DOHH2 (cell line): ENCODE results near the gene ORMDL3.
"Not testable (repeated sequence)": the region's sequence is repeated elsewhere in the genome, so short reads cannot be mapped to it uniquely, and the experiment has no call there.

Source experiments
- H3F3A ChIP-seq: fragments of 200-600 bp; sonication (generic), shearing (Covaris generic); 2 replicates; pipeline ENCODE4 v1.6.0; 2016; ENCODE audit warnings: antibody characterized with exemption, mild to moderate bottlenecking; ENCODE audit not compliant: control insufficient read depth, insufficient read depth
- H3K27ac ChIP-seq: fragments of 200-600 bp; sonication (generic); 2 replicates; pipeline ENCODE4 v1.5.1; 2014; ENCODE audit warnings: low read depth, mild to moderate bottlenecking, low read length, moderate library complexity
- H3K27me3 ChIP-seq: fragments of 200-600 bp; sonication (generic); 2 replicates; pipeline ENCODE4 v1.6.1; 2014; ENCODE audit warnings: mild to moderate bottlenecking, low read length, mixed read lengths; ENCODE audit not compliant: control insufficient read depth
- H3K36me3 ChIP-seq: fragments of 200-600 bp; sonication (generic); 2 replicates; pipeline ENCODE4 v1.6.1; 2014; ENCODE audit warnings: mild to moderate bottlenecking, low read length, moderate library complexity, mixed read lengths; ENCODE audit not compliant: control insufficient read depth
- H3K4me1 ChIP-seq: fragments of 200-600 bp; sonication (generic); 2 replicates; pipeline ENCODE4 v1.6.1; 2014; ENCODE audit warnings: mild to moderate bottlenecking, low read length, mixed read lengths; ENCODE audit not compliant: control insufficient read depth
- H3K4me2 ChIP-seq: fragments of 200-600 bp; sonication (generic); 2 replicates; pipeline ENCODE4 v1.6.0; 2014; ENCODE audit warnings: mild to moderate bottlenecking, low read length, moderate library complexity
- H3K4me3 ChIP-seq: fragments of 200-600 bp; sonication (generic); 2 replicates; pipeline ENCODE4 v1.5.1; 2014; ENCODE audit warnings: mild to moderate bottlenecking, low read length, mixed read lengths
- H3K79me2 ChIP-seq: fragments of 200-600 bp; sonication (generic); 2 replicates; pipeline ENCODE4 v1.6.1; 2014; ENCODE audit warnings: mild to moderate bottlenecking, low read length, mixed read lengths; ENCODE audit not compliant: control insufficient read depth
- H3K9me2 ChIP-seq: fragments of 200-600 bp; sonication (generic); replicated peaks from 2 replicates; pipeline ENCODE4 v1.6.1; 2014; ENCODE audit warnings: mild to moderate bottlenecking, low read length, mixed read lengths; ENCODE audit not compliant: control insufficient read depth
- H3K9me3 ChIP-seq: fragments of 200-600 bp; sonication (generic); 2 replicates; pipeline ENCODE4 v1.6.1; 2014; ENCODE audit warnings: antibody characterized with exemption, low read length, mixed read lengths; ENCODE audit not compliant: control insufficient read depth, insufficient read depth
- H4K20me1 ChIP-seq: fragments of 200-600 bp; sonication (generic); 2 replicates; pipeline ENCODE4 v1.6.0; 2014; ENCODE audit warnings: low read depth, mild to moderate bottlenecking, antibody characterized with exemption, low read length, moderate library complexity; ENCODE audit not compliant: control insufficient read depth, insufficient read depth
- EZH2phosphoT487 ChIP-seq: fragments of 200-600 bp; sonication (generic); IDR thresholded peaks from 2 replicates; pipeline ENCODE4 v1.6.1; 2017; ENCODE audit warnings: borderline replicate concordance, mild to moderate bottlenecking, antibody characterized with exemption, low read length, moderate library complexity, mixed read lengths
- TF ChIP-seq, protein P1 (sequence below): fragments of 200-600 bp; sonication (generic); IDR thresholded peaks from one replicate; pipeline ENCODE4 v1.5.1; 2014; ENCODE audit warnings: antibody characterized with exemption, mild to moderate bottlenecking, low read depth, low read length; ENCODE audit not compliant: poor library complexity, severe bottlenecking

The ORMDL3 gene

GRCh38 chr17:39894681-39895376 lies 32.6 kb downstream of the ORMDL3 start:
- Histone ChIP-seq H3K4me3 (no peak overlapping the region), H4K20me1 (no peaks in the 10 kb centered on the region), H3K27ac (no peak overlapping the region), H3K27me3 (no peaks in the 10 kb centered on the region), H3K36me3 (no peaks in the 10 kb centered on the region), H3K79me2 (no peaks in the 10 kb centered on the region), H3K9me3 (no peaks in the 10 kb centered on the region), H3K9me2 (no peaks in the 10 kb centered on the region), H3K4me1 (peaks cover 15% of the 10 kb centered on the region), H3F3A (peaks cover 4% of the 10 kb centered on the region; the same call in 1 of the 2 replicates), H3K4me2 (peak overlapping the region; percentile 30)
- no peak for TF ChIP-seq EZH2phosphoT487
- TF ChIP-seq, protein P1, sequence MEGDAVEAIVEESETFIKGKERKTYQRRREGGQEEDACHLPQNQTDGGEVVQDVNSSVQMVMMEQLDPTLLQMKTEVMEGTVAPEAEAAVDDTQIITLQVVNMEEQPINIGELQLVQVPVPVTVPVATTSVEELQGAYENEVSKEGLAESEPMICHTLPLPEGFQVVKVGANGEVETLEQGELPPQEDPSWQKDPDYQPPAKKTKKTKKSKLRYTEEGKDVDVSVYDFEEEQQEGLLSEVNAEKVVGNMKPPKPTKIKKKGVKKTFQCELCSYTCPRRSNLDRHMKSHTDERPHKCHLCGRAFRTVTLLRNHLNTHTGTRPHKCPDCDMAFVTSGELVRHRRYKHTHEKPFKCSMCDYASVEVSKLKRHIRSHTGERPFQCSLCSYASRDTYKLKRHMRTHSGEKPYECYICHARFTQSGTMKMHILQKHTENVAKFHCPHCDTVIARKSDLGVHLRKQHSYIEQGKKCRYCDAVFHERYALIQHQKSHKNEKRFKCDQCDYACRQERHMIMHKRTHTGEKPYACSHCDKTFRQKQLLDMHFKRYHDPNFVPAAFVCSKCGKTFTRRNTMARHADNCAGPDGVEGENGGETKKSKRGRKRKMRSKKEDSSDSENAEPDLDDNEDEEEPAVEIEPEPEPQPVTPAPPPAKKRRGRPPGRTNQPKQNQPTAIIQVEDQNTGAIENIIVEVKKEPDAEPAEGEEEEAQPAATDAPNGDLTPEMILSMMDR: no peak

DNA sequence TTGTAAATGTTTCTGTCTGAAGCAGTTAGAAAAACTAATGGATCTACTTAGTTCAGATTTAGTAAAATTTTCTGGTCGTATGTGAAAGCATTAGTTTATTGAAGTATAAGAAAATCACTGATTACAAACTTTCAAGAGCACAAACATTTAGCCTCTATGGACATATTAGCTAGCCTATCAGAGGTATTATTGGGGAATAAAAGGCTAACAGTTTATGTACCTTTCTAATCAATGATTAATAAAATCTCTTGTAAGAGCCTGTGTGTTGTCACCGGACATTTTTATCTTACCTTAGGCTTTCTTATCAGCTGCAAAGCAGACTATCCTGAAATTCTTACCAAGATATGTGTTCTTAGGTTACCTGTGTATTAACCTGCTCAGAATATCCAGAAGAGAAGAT lies 38.2 kb downstream of the ORMDL3 start:
- Histone ChIP-seq H3K27me3 (no peaks in the 10 kb centered on the region), H4K20me1 (no peaks in the 10 kb centered on the region), H3K4me2 (no peak overlapping the region), H3F3A (no peaks in the 10 kb centered on the region), H3K27ac (no peak overlapping the region), H3K9me3 (no peaks in the 10 kb centered on the region), H3K9me2 (no peaks in the 10 kb centered on the region), H3K4me3 (no peak overlapping the region), H3K4me1 (peaks cover 12% of the 10 kb centered on the region), H3K36me3 (peaks cover 8% of the 10 kb centered on the region), H3K79me2 (no peaks in the 10 kb centered on the region)
- no peak for TF ChIP-seq EZH2phosphoT487
- TF ChIP-seq, protein P1: no peak

DNA sequence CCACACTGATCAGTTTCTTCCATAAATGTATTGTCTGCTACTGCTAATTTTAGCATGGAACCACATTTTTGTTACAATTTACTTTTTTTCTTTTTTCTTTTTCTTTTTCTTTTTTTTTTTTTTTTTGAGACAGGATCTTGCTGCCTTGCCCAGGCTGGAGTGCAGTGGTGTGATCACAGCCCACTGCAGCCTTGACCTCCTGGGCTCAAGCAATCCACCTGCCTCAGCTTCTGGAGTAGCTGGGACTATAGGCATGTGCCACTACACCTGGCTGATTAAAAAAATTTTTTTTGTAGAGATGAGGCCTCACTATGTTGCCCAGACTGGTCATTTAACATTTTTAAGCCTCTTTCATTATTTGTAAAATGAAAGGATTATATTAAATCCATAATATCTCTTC lies 40.3 kb downstream of the ORMDL3 start:
- no peaks in the 10 kb centered on the region for H3K9me2 ChIP-seq
- no peaks in the 10 kb centered on the region for H4K20me1 ChIP-seq
- H3K9me3 ChIP-seq: no peaks in the 10 kb centered on the region
- peaks cover 8% of the 10 kb centered on the region for H3K4me1 ChIP-seq
- no peaks in the 10 kb centered on the region for H3K79me2 ChIP-seq
- no peak overlapping the region for H3K27ac ChIP-seq
- H3K4me2 ChIP-seq: no peak overlapping the region
- H3K36me3 ChIP-seq: peaks cover 16% of the 10 kb centered on the region
- no peak overlapping the region for H3K4me3 ChIP-seq
- H3F3A ChIP-seq: no peaks in the 10 kb centered on the region
- no peak for TF ChIP-seq EZH2phosphoT487
- TF ChIP-seq, protein P1: no peak
- H3K27me3 ChIP-seq: no peaks in the 10 kb centered on the region

GRCh38 chr17:39886102-39886501 lies 41.3 kb downstream of the ORMDL3 start:
- H3K4me1 ChIP-seq: peaks cover 15% of the 10 kb centered on the region
- not testable (repeated sequence) for H3K4me3 ChIP-seq, H3K27me3 ChIP-seq, H3K9me3 ChIP-seq, H3F3A ChIP-seq, H4K20me1 ChIP-seq, H3K9me2 ChIP-seq, H3K27ac ChIP-seq, H3K79me2 ChIP-seq, H3K4me2 ChIP-seq
- peaks cover 16% of the 10 kb centered on the region for H3K36me3 ChIP-seq
